ENCODE measurements around the gene EBF4.

The EBF4 gene, protein sequence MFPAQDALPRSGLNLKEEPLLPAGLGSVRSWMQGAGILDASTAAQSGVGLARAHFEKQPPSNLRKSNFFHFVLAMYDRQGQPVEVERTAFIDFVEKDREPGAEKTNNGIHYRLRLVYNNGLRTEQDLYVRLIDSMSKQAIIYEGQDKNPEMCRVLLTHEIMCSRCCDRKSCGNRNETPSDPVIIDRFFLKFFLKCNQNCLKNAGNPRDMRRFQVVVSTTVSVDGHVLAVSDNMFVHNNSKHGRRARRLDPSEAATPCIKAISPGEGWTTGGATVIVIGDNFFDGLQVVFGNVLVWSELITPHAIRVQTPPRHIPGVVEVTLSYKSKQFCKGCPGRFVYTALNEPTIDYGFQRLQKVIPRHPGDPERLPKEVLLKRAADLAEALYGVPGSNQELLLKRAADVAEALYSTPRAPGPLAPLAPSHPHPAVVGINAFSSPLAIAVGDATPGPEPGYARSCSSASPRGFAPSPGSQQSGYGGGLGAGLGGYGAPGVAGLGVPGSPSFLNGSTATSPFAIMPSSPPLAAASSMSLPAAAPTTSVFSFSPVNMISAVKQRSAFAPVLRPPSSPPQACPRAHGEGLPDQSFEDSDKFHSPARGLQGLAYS

DNA sequence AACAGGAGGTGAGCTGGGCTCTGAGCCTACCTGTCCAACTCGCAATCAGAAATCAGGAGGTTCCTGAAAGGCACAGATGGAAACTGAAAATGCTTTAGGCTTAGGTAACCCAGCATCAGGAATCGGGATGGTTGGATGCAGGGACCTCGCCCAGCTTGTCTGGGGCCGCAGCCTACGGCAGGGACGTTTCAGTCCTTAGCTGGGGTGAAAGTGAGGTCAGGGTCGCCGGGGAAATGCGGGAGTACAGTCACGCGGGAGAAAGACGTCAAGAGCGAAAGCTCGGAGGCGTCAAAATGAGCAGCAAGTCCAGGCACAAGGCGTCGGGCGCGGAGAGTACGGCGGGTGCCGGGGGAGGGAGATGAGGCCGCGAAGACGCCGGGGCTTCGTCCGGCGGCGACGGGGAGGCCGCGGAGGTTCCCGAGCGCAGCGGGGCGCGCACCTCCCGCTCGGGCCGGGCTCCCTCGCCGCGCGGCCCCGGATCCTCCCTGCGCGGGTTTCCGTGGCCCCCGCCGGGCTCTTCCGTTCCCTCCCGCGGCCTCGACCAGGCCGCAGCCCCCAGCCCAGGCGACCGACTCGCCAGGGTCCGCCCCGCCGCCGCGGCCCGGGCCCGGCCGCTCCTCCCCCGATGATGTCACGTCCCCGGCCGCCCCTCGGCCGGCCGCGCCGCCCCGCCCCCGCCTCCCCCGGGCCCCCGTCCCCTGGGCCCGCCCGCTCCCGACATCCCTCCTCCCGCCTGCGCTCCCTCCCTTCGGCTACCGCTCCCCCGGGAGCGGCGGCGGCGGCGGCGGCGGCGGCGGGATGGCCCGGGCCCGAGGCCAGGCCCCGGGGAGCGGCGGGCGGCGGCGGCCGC is at the start of gene EBF4:
Gene EBF4, plus strand, starts transcription at position 745 of the 850 bp plus-strand sequence. CDS start 866 bp downstream, outside the sequence.
- peak; percentile 68 for DNase-seq

DNA sequence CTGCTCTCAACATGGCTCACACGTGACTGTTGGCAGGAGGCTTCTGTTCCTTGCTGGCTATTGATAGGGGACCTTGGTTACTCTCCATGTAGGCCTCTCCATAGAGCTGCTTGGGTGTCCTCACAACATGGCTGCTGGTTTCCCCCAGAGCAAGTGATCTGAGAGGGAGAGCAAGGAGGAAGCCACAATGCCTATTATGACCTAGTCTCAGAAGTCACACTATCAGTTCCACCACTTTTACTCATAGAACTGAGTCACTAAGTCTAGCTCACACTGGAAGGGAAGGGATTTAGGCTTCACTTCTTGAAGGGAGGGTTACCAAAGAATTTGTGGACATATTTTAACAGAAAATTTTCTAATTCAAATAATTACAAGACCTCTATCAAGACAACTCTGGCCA is 48.9 kb upstream of the EBF4 start:
- DNase-seq: no peak

DNA sequence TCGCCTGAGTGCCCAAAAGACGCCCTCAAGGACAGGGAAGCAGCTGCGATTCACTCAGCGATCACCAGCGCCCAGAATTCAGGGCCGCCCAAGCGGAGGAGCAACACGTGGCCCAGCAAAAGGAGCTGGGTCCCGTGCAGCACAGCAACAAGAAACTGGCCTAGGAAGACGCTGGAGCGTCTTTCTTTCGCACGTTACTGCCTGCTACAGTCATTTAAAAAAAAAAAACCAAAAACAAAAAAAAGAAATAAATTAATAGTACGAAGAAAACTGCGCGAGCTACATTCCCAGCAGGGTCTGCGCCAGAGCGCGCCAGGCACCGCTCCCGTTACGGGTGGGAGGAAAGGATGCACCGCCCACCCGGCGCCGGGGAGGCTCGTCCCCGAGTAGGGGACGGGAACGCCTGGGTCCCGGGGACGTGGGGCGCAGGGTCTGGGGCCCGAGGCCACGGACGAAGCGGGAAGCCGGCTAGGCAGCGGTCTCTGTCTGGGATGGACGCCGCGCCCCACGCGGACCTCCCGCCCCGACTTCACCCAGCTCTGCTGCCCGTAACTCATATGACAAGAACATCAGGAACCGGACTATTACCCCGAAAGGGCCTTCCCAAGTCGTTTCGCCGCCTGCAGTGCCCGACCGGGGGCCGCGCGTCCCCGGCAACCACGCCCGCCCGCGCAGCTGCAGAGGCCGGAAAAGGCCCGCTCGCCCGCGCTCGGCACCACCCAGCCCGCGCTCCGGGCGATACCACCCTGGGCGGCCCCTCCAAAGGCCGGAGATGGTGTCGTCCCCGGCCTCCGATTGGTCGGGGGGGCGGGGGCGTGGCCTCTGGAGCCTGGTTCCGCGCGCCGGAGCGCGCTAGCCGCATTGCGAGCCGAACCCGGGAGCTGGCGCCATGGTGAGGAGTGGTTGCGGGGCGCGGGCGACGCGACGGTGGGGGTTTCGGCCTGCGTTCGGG is 40.5 kb upstream of the EBF4 start, which contains the start of gene NOP56:
Gene NOP56, plus strand, starts transcription at position 861 of the 952 bp plus-strand sequence. Its CDS starts 29 bp downstream, at position 890.
- peak; percentile 98 for DNase-seq

DNA sequence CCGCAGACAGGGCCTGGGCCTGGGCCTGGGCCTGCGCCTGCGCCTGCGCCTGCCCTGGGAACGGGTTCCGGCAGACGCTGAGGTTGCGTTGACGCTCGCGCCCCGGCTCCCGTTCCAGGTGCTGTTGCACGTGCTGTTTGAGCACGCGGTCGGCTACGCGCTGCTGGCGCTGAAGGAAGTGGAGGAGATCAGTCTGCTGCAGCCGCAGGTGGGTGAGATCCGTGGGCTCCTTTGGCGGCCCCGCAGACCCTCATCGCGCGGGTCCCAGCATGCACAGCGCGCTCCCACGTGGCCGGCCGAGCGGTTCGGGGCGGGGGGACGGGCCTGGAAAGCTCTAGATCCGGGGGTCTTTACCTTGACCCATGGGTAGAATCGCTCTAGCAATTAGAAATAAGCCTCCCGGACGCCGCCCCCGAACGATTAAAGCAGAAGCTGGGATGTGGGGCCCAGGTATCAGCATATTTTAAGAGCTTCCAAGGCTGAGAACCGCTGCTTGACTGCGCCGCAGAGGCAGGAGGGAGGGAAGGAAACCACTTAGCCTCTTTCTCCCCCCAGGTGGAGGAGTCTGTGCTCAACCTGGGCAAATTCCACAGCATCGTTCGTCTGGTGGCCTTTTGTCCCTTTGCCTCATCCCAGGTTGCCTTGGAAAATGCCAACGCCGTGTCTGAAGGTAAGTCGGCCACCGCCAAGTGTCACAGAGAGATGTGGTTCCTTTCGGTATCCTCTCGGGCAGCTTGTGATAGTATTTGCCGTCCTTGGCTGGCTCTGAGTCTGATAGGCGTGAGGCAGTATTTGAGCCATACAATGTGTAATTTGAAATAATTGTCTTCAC is 39.6 kb upstream of the EBF4 start:
- DNase-seq: peak; percentile 83

DNA sequence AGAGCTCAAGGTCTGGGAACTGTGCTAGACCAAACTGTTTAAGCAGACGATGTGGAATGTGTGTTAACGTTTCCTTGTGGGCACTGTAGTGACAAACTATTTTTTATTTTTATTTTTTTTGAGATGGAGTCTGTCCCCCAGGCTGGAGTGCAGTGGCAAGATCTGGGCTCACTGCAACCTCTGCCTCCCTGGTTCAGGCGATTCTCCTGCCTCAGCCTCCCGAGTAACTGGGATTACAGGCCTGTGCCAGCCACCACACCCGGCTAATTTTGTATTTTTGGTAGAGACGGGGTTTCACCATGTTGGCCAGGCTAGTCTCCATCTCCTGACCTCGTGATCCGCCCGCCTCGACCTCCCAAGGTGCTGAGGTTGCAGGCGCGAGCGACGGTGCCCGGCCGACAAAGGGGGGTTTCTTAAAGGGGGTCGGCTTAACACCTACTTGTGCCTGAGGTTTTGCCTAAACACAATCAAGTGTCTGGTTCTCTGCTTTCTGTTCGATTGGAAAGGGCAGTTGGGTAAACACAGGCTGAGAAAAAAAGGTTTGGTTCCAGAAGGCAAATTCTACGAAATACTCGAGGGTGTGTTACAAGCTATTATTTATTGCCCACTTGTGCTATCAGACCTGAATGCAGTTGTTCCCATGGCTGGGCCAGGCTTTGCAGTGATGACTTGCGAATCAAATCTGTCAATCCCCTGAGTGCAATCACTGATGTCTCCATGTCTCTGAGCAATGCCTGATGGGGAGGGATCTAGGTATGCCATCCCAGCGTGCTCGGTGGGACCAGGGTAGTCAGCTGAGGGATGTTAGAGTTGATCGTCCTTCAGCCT is 38.8 kb upstream of the EBF4 start:
- no peak for DNase-seq

DNA sequence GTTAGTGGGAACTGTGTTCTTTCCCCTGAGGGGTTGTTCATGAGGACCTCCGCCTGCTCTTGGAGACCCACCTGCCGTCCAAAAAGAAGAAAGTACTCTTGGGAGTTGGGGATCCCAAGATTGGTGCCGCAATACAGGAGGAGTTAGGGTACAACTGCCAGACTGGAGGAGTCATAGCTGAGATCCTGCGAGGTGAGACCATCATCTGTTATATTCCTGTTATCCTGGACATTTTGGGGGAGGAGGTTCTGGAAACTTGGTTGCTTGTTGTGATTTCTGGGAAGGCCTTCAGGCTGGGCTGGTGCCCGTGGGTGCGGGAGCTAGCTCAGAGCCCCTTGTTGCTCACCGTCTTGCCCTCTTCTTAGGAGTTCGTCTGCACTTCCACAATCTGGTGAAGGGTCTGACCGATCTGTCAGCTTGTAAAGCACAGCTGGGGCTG is 38.2 kb upstream of the EBF4 start:
- no peak for DNase-seq

DNA sequence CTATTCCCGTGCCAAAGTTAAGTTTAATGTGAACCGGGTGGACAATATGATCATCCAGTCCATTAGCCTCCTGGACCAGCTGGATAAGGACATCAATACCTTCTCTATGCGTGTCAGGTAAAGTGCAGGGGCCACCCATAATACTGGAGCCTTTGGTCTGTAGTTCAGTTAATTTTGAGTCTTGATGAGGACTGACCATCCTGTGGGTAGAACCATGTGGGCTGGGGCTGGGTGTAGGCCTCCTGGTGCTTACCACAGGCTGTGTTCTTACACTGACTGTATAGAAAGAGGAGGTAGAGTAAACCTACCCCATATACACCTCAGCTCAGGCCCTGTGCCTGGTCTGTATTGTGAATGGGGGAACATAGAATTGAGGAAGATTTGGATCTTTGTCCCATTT is 37.7 kb upstream of the EBF4 start:
- no peak for DNase-seq

DNA sequence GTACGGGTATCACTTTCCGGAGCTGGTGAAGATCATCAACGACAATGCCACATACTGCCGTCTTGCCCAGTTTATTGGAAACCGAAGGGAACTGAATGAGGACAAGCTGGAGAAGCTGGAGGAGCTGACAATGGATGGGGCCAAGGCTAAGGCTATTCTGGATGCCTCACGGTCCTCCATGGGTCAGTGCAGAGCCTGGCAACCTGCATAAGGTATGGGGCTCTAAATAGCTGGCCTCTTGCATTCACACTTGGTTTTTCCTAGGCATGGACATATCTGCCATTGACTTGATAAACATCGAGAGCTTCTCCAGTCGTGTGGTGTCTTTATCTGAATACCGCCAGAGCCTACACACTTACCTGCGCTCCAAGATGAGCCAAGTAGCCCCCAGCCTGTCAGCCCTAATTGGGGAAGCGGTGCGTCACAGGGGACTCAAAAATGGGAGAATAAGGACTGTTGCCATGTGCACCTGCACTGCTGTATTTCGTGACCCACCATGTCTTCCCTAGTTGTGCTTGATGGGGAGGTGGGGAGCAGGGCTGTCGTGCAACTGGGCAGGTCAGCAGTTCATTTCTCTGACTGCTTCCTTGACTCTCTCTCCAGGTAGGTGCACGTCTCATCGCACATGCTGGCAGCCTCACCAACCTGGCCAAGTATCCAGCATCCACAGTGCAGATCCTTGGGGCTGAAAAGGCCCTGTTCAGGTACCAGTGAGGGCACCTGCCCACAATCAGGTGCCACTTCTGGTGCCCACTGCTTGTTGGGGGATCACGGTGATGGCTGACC is 37.1 kb upstream of the EBF4 start:
- DNase-seq: no peak

DNA sequence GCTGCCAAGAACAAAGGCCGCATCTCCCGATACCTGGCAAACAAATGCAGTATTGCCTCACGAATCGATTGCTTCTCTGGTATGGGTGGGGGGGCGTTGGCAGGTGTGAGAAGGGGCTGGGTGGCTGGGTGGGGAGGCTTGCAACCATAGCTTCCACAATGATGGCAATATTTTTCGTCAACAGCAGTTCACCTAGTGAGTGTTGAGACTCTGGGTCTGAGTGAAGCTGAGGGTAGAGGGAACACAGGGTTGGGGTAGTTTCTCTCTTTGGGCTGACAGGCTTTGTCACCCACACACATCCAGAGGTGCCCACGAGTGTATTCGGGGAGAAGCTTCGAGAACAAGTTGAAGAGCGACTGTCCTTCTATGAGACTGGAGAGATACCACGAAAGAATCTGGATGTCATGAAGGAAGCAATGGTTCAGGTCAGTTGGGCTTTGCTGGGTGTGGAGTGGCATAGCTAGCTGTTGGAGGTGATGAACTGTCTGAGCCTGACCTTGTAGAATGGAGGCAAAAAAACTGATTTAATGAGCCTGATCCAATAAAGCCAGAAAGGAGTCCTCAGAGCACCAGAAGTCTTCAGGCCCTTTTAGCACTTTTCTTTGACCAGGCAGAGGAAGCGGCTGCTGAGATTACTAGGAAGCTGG is 36.0 kb upstream of the EBF4 start:
- no peak for DNase-seq

DNA sequence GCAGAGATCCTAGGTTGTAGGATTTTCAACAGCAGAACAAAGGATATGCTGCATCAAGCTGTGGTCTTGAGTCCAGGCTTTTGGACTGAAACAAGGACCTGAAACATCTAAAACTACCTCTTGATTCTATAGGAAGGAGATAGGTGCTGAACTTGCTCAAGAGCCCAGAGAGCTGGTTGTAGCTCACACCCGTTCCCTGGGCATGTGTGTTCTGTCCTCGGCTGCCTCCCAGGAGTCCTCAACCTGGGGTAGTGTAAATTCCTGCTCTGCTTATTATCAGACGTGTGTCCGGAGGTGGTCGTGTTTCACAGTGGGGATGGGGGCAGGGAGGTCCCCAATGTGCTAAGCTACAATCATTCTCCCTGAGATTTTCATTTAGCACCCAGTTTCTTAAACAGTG is 35.3 kb upstream of the EBF4 start:
- no peak for DNase-seq

DNA sequence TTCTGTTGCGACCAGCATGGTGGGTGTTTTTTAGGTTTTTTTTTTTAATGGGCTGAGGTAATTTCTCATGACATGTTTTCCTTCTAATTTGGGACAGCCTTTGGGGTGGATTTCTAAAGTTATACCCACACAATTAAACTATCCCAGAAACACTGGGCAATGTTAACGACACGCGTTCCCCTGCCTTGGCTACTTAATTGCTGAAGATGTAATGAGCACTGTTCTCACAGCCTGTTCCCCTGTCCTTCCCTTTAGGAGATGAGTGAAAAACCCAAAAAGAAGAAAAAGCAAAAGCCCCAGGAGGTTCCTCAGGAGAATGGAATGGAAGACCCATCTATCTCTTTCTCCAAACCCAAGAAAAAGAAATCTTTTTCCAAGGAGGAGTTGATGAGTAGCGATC is 34.9 kb upstream of the EBF4 start:
- DNase-seq: no peak

DNA sequence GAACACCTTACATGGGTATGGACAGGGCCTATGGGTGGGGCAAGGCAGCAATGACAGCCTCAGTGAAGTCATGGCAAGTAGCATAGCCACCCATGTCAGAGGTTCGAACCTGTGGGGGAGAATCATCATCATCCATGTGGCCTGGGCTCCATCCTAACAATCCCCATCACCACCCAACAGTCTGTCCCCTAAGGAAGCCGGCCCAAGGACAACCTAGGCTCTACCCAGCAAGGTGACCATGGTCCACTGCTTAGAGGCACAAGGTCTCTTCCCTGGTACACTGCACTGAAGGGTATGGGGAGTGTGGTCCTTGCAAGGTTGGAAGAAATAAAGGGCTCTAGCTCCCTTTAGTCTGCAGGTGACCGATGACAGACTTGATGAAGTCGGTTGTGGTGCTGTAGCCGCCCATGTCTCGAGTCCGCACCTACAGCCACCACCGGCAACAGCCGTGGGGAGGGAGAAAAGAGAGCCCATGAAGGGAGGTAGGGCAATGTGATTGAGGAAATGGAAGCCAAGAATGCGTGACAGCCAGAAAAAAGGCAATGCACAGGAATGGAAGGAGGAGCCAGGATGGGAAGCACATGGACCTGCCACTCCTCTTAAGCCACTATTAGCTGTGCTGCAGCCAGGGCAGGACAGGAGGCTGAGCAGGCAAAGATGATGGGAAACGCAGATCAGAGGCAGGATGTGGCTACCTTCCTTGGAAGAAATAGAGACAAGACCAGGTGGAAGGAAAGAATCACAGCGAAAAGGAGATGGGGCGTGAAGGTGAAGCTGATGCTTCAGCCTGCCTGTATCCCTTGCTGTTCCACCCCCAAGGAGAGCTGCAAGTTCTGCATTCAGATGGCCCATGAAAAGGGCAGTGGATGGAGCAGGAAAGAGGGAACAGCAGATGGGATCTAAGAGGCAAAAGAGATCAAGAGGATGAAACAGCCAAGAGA is 33.9 kb upstream of the EBF4 start:
- DNase-seq: peak; percentile 39

DNA sequence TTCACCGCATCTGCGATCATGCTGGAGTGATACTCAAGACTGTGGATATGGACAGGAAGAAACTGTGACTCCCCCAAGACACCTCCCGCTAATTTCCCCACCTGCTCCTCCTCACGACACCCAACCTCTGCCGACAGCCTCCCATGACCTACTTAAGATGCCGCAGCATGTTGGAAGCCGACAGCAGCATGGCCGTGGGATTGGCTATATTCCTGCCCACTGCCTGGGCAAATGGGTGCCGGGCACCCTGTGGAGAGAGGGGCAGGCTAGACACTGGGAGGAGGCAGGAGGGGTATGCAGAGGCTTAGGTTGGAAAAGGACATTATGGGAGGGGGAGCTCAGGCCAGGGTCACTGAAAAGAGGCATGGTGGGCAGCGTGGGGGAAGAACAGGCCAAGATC is 33.0 kb upstream of the EBF4 start:
- no peak for DNase-seq

DNA sequence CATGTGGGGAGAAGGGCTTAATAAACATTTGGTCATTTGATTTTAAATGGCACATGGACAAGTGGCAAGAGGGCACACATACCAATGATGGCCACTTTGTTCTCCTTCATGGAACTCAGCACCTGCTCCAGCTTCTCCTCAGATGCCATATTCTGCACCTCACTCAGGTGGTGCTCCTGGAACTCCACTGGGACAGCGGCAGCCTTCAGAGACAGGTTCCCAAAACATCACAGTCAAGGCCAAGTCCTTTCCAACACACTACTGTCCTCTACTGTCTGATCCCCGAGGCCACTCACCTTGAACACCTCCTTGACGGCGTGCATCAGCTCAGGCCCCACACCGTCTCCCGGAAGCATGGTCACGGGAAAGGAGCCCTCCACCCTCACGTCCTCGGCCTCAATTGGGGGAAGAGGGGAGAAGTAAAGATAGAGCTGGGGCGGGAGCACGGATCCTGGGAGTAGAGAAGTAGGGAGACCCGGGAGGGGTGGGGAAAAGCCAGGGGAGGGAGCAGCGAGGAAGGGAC is 29.2 kb upstream of the EBF4 start:
- DNase-seq: peak; percentile 13

DNA sequence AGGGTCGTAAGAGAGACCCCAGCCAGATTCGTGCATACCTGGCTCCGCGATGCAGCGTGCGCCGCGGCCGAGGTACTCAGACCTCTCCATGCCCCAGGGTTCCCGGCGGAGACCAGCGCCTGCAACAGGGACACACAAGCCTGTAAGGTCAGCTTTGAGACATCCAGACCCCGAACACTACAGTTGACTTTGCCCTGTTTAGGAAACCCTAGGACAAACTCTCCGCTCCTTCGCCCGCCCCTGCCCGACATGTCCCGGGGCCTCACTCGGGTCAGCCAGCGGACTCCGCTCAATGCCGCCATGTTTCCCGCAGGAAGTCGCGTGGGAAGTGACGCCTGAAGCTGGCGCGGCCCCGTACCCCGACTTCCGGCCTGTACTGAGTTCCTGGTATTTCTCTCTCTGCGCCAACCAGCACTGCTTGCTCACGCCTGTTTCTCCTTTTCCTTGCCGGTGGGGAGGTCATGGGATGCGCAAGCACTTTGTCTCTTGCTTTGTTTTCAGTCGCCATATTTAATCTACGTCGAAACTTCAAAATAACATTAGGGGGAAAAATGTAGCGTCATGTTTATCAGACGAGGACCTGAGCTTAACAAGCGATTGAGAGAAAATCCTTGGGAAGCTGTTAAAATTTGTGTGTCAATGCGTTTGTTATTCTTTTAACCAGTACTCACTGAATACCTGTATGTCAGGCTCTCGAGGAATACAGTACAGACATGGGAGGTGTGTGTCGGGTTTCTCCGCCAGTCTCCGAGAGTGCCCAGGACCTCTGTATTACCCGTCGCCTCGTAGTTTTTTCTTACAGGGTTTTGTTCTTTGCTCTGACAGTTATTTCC is 28.5 kb upstream of the EBF4 start, which contains the start of gene IDH3B:
Gene IDH3B, minus strand, starts transcription at position 330 of the 833 bp plus-strand sequence. Its CDS starts 28 bp downstream, at position 302.
- peak; percentile 94 for DNase-seq

DNA sequence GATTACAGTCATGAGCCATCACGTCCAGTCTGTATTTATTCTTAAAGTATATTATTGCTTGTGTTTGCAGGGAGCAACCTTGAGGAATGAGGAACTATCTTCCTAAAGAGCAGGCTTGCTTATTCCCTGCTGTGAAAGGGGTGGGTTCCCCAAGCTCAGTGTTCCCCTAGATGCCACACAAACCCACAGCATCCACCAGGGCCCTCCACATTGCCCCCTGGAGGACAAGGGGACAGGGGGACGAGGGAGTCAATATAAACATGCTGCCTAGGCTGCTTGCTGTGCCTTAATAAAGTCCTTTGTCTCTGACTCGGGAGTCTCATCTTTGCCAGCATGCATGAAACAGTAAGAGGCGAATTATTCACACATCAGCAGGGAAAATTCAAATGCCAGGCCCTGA is 20.6 kb upstream of the EBF4 start:
- peak; percentile 17 for DNase-seq

All from NCI-H69 (cell line).